Tibial nerve (tissue), 4 donors: ENCODE results near the gene SUMO3. TPM values are rescaled to one million over a fixed set of nuclear protein-coding genes. Genes with fewer than 3 reads are reported as not detected.

ENCODE experiments used
- DNase-seq, 2 donors: peaks; one replicate each; pipeline ENCODE4 v3.0.0-alpha.2; 2019; ENCODE audit warnings: low spot score in 2 of 2
- H3K27ac ChIP-seq, 4 donors: fragments of 200-600 bp; sonication (generic) in 3 of 4; one replicate each; pipeline ENCODE4 v1.5.1; 2017 to 2019; ENCODE audit warnings: mild to moderate bottlenecking in 1 of 4
- H3K27me3 ChIP-seq, 2 donors: fragments of 200-600 bp; sonication (generic) in 1 of 2; one replicate each; pipeline versions ENCODE4 v1.5.1 to v1.6.0; 2017 to 2019
- H3K36me3 ChIP-seq, 3 donors: fragments of 200-600 bp; sonication (generic); one replicate each; pipeline ENCODE4 v1.5.1; 2018 to 2019
- H3K4me1 ChIP-seq, 4 donors: fragments of 200-600 bp; sonication (generic) in 3 of 4; one replicate each; pipeline ENCODE4 v1.5.1; 2017 to 2019
- H3K4me3 ChIP-seq, 4 donors: fragments of 200-600 bp; sonication (generic) in 3 of 4; one replicate each; pipeline ENCODE4 v1.5.1; 2017 to 2019; ENCODE audit warnings: mild to moderate bottlenecking in 1 of 4, moderate library complexity in 1 of 4
- H3K9me3 ChIP-seq, 4 donors: fragments of 200-600 bp; sonication (generic) in 3 of 4; one replicate each; pipeline ENCODE4 v1.5.1; 2017 to 2019
- CTCF ChIP-seq, 5 experiments: fragments of 200-600 bp in 3 of 5; fragments of 450-650 bp in 2 of 5; sonication (generic) in 3 of 5; IDR thresholded peaks; one replicate each; pipeline ENCODE4 v1.5.1; 2016 to 2019; ENCODE audit warnings: antibody characterized with exemption in 5 of 5, mild to moderate bottlenecking in 3 of 5, moderate library complexity in 2 of 5
- EP300 ChIP-seq, 2 donors: sonication (generic); formaldehyde crosslinking; IDR thresholded peaks; one replicate each; pipeline ENCODE4 v1.6.1; 2017; ENCODE audit warnings: antibody characterized with exemption in 2 of 2, mild to moderate bottlenecking in 1 of 2
- POLR2A ChIP-seq, 2 donors: fragments of 450-650 bp; IDR thresholded peaks; one replicate each; pipeline ENCODE4 v1.6.1; 2017; ENCODE audit warnings: antibody characterized with exemption in 2 of 2, mild to moderate bottlenecking in 2 of 2, moderate library complexity in 2 of 2
- WGBS, 2 donors: methylation state at CpG; one replicate each; pipeline ENCODE4 v1.1.5; 2018; 5-methylcytosine and 5-hydroxymethylcytosine counted together
- total RNA-seq, 4 donors: library from RNA; depleted of rRNA; stranded (reverse); fragments of >200 nt; gene quantifications; one replicate each; pipeline ENCODE4 v1.1.0, GENCODE V29; 2016

Gene SUMO3
- total RNA-seq, 4 donors from 2014 or later = 59.9 to 70.8 (median 62.1) TPM

- peak overlapping the region; percentile 80 to 98 (median 91) for H3K4me3 ChIP-seq
- TF ChIP-seq CTCF (IDR thresholded peaks at IDR 0.05) = peak in 1 of 5 experiments; percentile 23
- no peak for TF ChIP-seq POLR2A (IDR thresholded peaks at IDR 0.05)
- H3K4me1 ChIP-seq = peaks cover 4 to 42% (median 23%) of the 10 kb centered on the region in 4 donors
- 1 to 3% methylated on average over 17 of the region's 17 CpGs for WGBS, 2 donors
- peak overlapping the region in 3 of 4 donors; percentile 75 to 86 (median 86) for H3K27ac ChIP-seq
- DNase-seq = no peak
- no peaks in the 10 kb centered on the region for H3K27me3 ChIP-seq
- peaks cover 0 to 41% (median 0%) of the 10 kb centered on the region in 3 donors for H3K36me3 ChIP-seq
- H3K9me3 ChIP-seq = no peaks in the 10 kb centered on the region
Measured at GRCh38 chr21:44800971-44801467, 16.8 kb downstream of the SUMO3 start.

- H3K4me1 ChIP-seq = peaks cover 4 to 42% (median 23%) of the 10 kb centered on the region in 4 donors
- peak overlapping the region in 1 of 4 donors; percentile 98 for H3K4me3 ChIP-seq
- H3K36me3 ChIP-seq = peaks cover 0 to 31% (median 0%) of the 10 kb centered on the region in 3 donors
- DNase-seq = peak in 1 of 2 donors; percentile 45
- peak in 3 of 5 experiments; percentile 26 to 46 (median 31) for TF ChIP-seq CTCF (IDR thresholded peaks at IDR 0.05)
- TF ChIP-seq EP300 (IDR thresholded peaks at IDR 0.05) = no peak
- TF ChIP-seq POLR2A (IDR thresholded peaks at IDR 0.05) = no peak
- WGBS, 2 donors = 52 to 55% methylated on average over 12 of the region's 12 CpGs
- H3K27me3 ChIP-seq = no peaks in the 10 kb centered on the region
- H3K9me3 ChIP-seq = no peaks in the 10 kb centered on the region
- H3K27ac ChIP-seq = no peak overlapping the region
Measured at GRCh38 chr21:44800103-44800502, 17.8 kb downstream of the SUMO3 start.

GRCh38 chr21:44799646-44800045 is 18.2 kb downstream of the SUMO3 start:
- Histone ChIP-seq H3K27me3 (no peaks in the 10 kb centered on the region), H3K36me3 (peaks cover 0 to 27% (median 0%) of the 10 kb centered on the region in 3 donors), H3K27ac (no peak overlapping the region), H3K4me1 (peaks cover 4 to 42% (median 23%) of the 10 kb centered on the region in 4 donors), H3K9me3 (no peaks in the 10 kb centered on the region), H3K4me3 (no peak overlapping the region)
- TF ChIP-seq CTCF (IDR thresholded peaks at IDR 0.05) = no peak
- no peak for TF ChIP-seq EP300 (IDR thresholded peaks at IDR 0.05)
- TF ChIP-seq POLR2A (IDR thresholded peaks at IDR 0.05) = no peak
- 39 to 60% methylated on average over 1 of the region's 1 CpG for WGBS, 2 donors
- no peak for DNase-seq

- WGBS, 2 donors = 98% methylated on average over 2 of the region's 2 CpGs
- no peak overlapping the region for H3K4me3 ChIP-seq
- DNase-seq = no peak
- H3K36me3 ChIP-seq = peaks cover 0 to 14% (median 0%) of the 10 kb centered on the region in 3 donors
- H3K27ac ChIP-seq = no peak overlapping the region
- no peaks in the 10 kb centered on the region for H3K27me3 ChIP-seq
- no peaks in the 10 kb centered on the region for H3K9me3 ChIP-seq
- no peak for TF ChIP-seq CTCF (IDR thresholded peaks at IDR 0.05)
- no peak for TF ChIP-seq EP300 (IDR thresholded peaks at IDR 0.05)
- no peak for TF ChIP-seq POLR2A (IDR thresholded peaks at IDR 0.05)
- peaks cover 4 to 43% (median 25%) of the 10 kb centered on the region in 4 donors for H3K4me1 ChIP-seq
Measured at GRCh38 chr21:44797775-44798174, 20.1 kb downstream of the SUMO3 start.

GRCh38 chr21:44795342-44795741 is 22.5 kb downstream of the SUMO3 start:
- Histone ChIP-seq H3K9me3 (no peaks in the 10 kb centered on the region), H3K27ac (no peak overlapping the region), H3K4me3 (no peak overlapping the region), H3K27me3 (no peaks in the 10 kb centered on the region), H3K36me3 (peaks cover 0 to 14% (median 0%) of the 10 kb centered on the region in 3 donors), H3K4me1 (peaks cover 0 to 47% (median 13%) of the 10 kb centered on the region in 4 donors)
- 89 to 90% methylated on average over 11 of the region's 11 CpGs for WGBS, 2 donors
- no peak for DNase-seq
- no peak for TF ChIP-seq POLR2A (IDR thresholded peaks at IDR 0.05)
- no peak for TF ChIP-seq CTCF (IDR thresholded peaks at IDR 0.05)
- TF ChIP-seq EP300 (IDR thresholded peaks at IDR 0.05) = no peak
